OCI-LY1 (cell line): Measurements from ENCODE around the gene RAB14.

Experiments
- H2AFZ ChIP-seq: fragments of 200-600 bp; sonication (generic), shearing (Covaris generic); 2 replicates; pipeline ENCODE4 v1.6.0; 2014; ENCODE audit warnings: antibody characterized with exemption, mild to moderate bottlenecking, low read length
- H3F3A ChIP-seq: fragments of 200-600 bp; sonication (generic), shearing (Covaris generic); 2 replicates; pipeline ENCODE4 v1.6.0; 2014; ENCODE audit warnings: mild to moderate bottlenecking, antibody characterized with exemption, low read length, moderate library complexity; ENCODE audit not compliant: insufficient read depth
- H3K27ac ChIP-seq: fragments of 200-600 bp; sonication (generic); 2 replicates; pipeline ENCODE4 v1.5.1; 2014; ENCODE audit warnings: low read length, mixed run types, mild to moderate bottlenecking, low read depth; ENCODE audit not compliant: poor library complexity, severe bottlenecking
- H3K27me3 ChIP-seq: fragments of 200-600 bp; sonication (generic); 2 replicates; pipeline ENCODE4 v1.6.0; 2014; ENCODE audit warnings: antibody characterized with exemption, mild to moderate bottlenecking, low read length, moderate library complexity; ENCODE audit not compliant: insufficient read depth
- H3K36me3 ChIP-seq: fragments of 200-600 bp; sonication (generic); 2 replicates; pipeline ENCODE4 v1.6.1; 2014; ENCODE audit warnings: mild to moderate bottlenecking, antibody characterized with exemption, low read length, moderate library complexity, mixed read lengths; ENCODE audit not compliant: insufficient read depth
- H3K4me1 ChIP-seq: fragments of 200-600 bp; sonication (generic); 2 replicates; pipeline ENCODE4 v1.5.1; 2014; ENCODE audit warnings: mild to moderate bottlenecking, low read length, moderate library complexity; ENCODE audit not compliant: insufficient read depth, severe bottlenecking
- H3K4me2 ChIP-seq: fragments of 200-600 bp; sonication (generic), shearing (Covaris generic); 2 replicates; pipeline ENCODE4 v1.6.1; 2014; ENCODE audit warnings: low read length
- H3K4me3 ChIP-seq: fragments of 200-600 bp; sonication (generic); 2 replicates; pipeline ENCODE4 v1.5.1; 2014; ENCODE audit warnings: low read length, low read depth, mild to moderate bottlenecking, mixed read lengths; ENCODE audit not compliant: poor library complexity, severe bottlenecking
- H3K79me2 ChIP-seq: fragments of 200-600 bp; shearing (Covaris generic); 2 replicates; pipeline ENCODE4 v1.6.1; 2016; ENCODE audit warnings: mixed run types, low read length, mixed read lengths; ENCODE audit not compliant: insufficient read depth
- H3K9ac ChIP-seq: fragments of 200-600 bp; sonication (generic), shearing (Covaris generic); 2 replicates; pipeline ENCODE4 v1.6.1; 2014; ENCODE audit warnings: mild to moderate bottlenecking, low read length, mixed read lengths
- H3K9me2 ChIP-seq: fragments of 200-600 bp; sonication (generic), shearing (Covaris generic); 2 replicates; pipeline ENCODE4 v1.6.1; 2014; ENCODE audit warnings: low read depth, mild to moderate bottlenecking, low read length, mixed read lengths
- H3K9me3 ChIP-seq: fragments of 200-600 bp; shearing (Covaris generic); 2 replicates; pipeline ENCODE4 v1.6.1; 2014; ENCODE audit warnings: low read length, mixed read lengths
- H4K20me1 ChIP-seq: fragments of 200-600 bp; sonication (generic), shearing (Covaris generic); 2 replicates; pipeline ENCODE4 v1.6.0; 2016; ENCODE audit warnings: mild to moderate bottlenecking, low read length; ENCODE audit not compliant: insufficient read depth
- EZH2 ChIP-seq: fragments of 200-600 bp; sonication (generic), shearing (Covaris generic); IDR thresholded peaks from 2 replicates; pipeline ENCODE4 v1.8.0; 2017; ENCODE audit warnings: borderline replicate concordance, mixed run types, mild to moderate bottlenecking, antibody characterized with exemption, low read length, moderate library complexity, mixed read lengths
- TF ChIP-seq, protein P1 (sequence below): fragments of 200-600 bp; sonication (generic), shearing (Covaris generic); IDR thresholded peaks from 2 replicates; pipeline ENCODE4 v1.5.1; 2017; ENCODE audit warnings: mild to moderate bottlenecking, antibody characterized with exemption, low read length, moderate library complexity, mixed read lengths

RAB14 gene

DNA sequence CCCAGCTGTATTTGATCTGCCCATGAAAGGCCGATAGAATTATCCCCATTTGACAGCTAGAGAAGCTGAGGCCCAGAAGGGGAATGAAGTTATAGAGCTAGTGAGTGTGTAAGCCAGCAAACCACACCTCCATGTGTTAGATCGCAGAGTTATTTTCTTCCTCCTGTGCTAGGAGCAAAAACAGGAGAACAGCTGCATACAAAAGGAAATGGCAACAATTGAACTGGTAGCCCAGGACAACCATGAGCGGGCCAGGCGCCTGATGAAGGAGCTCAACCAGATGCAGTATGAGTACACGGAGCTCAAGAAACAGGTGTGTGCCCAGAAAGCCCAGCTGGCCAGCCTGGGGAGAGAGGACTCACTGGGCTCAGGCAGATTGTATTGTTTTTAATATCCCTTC is 30.4 kb downstream of the RAB14 start:
- Histone ChIP-seq H3K9ac (no peak overlapping the region), H3K4me3 (no peak overlapping the region), H3K4me1 (peaks cover 6% of the 10 kb centered on the region), H3K4me2 (no peak overlapping the region), H2AFZ (no peak overlapping the region), H3K9me2 (no peaks in the 10 kb centered on the region), H3K9me3 (no peaks in the 10 kb centered on the region), H3K27me3 (no peaks in the 10 kb centered on the region), H3K79me2 (no peaks in the 10 kb centered on the region), H3K27ac (no peak overlapping the region), H4K20me1 (no peaks in the 10 kb centered on the region), H3F3A (no peaks in the 10 kb centered on the region), H3K36me3 (peaks cover 96% of the 10 kb centered on the region)
- TF ChIP-seq EZH2: no peak
- TF ChIP-seq, protein P1, sequence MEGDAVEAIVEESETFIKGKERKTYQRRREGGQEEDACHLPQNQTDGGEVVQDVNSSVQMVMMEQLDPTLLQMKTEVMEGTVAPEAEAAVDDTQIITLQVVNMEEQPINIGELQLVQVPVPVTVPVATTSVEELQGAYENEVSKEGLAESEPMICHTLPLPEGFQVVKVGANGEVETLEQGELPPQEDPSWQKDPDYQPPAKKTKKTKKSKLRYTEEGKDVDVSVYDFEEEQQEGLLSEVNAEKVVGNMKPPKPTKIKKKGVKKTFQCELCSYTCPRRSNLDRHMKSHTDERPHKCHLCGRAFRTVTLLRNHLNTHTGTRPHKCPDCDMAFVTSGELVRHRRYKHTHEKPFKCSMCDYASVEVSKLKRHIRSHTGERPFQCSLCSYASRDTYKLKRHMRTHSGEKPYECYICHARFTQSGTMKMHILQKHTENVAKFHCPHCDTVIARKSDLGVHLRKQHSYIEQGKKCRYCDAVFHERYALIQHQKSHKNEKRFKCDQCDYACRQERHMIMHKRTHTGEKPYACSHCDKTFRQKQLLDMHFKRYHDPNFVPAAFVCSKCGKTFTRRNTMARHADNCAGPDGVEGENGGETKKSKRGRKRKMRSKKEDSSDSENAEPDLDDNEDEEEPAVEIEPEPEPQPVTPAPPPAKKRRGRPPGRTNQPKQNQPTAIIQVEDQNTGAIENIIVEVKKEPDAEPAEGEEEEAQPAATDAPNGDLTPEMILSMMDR: no peak

GRCh38 chr9:121169094-121169601 is 32.5 kb downstream of the RAB14 start:
- Histone ChIP-seq H4K20me1 (no peaks in the 10 kb centered on the region), H3K27me3 (no peaks in the 10 kb centered on the region), H3K4me1 (no peaks in the 10 kb centered on the region), H3K9ac (no peak overlapping the region), H3F3A (no peaks in the 10 kb centered on the region), H3K36me3 (peaks cover 97% of the 10 kb centered on the region), H3K9me2 (no peaks in the 10 kb centered on the region), H3K9me3 (no peaks in the 10 kb centered on the region), H3K4me2 (no peak overlapping the region), H3K27ac (no peak overlapping the region), H3K4me3 (no peak overlapping the region), H2AFZ (no peak overlapping the region), H3K79me2 (no peaks in the 10 kb centered on the region)
- TF ChIP-seq, protein P1: peak; percentile 29; the same call in 1 of the 2 replicates
- no peak for TF ChIP-seq EZH2

GRCh38 chr9:121168052-121168451 is 33.6 kb downstream of the RAB14 start:
- no peaks in the 10 kb centered on the region for H3K9me3 ChIP-seq
- TF ChIP-seq, protein P1: no peak
- TF ChIP-seq EZH2: no peak
- H2AFZ ChIP-seq: no peak overlapping the region
- no peaks in the 10 kb centered on the region for H3K27me3 ChIP-seq
- no peaks in the 10 kb centered on the region for H3K79me2 ChIP-seq
- no peak overlapping the region for H3K27ac ChIP-seq
- H4K20me1 ChIP-seq: no peaks in the 10 kb centered on the region
- H3K4me1 ChIP-seq: no peaks in the 10 kb centered on the region
- no peak overlapping the region for H3K4me2 ChIP-seq
- H3F3A ChIP-seq: no peaks in the 10 kb centered on the region
- H3K4me3 ChIP-seq: no peak overlapping the region
- H3K9me2 ChIP-seq: no peaks in the 10 kb centered on the region
- H3K36me3 ChIP-seq: peaks cover 96% of the 10 kb centered on the region
- no peak overlapping the region for H3K9ac ChIP-seq
